Osteocyte (in vitro differentiated cells): Measurements from ENCODE around the gene TBXAS1. TPM values are rescaled to one million over a fixed set of nuclear protein-coding genes. Genes with fewer than 3 reads are reported as not detected.

Experiments
- DNase-seq: peaks from one replicate; pipeline ENCODE4 v3.0.0; 2021; ENCODE audit warnings: mixed read lengths; ENCODE audit not compliant: unreplicated experiment; ENCODE audit errors: extremely low spot score
- H3K27ac Mint-ChIP-seq: one replicate; pipeline ENCODE4 v1.8.0; 2021; ENCODE audit warnings: mild to moderate bottlenecking, mixed read lengths; ENCODE audit not compliant: unreplicated experiment
- H3K27me3 Mint-ChIP-seq: one replicate; pipeline ENCODE4 v1.8.0; 2021; ENCODE audit warnings: mixed read lengths; ENCODE audit not compliant: unreplicated experiment
- H3K36me3 Mint-ChIP-seq: one replicate; pipeline ENCODE4 v1.8.0; 2021; ENCODE audit warnings: mixed read lengths; ENCODE audit not compliant: unreplicated experiment
- H3K4me1 Mint-ChIP-seq: one replicate; pipeline ENCODE4 v1.8.0; 2021; ENCODE audit warnings: mixed read lengths; ENCODE audit not compliant: unreplicated experiment
- H3K4me3 Mint-ChIP-seq: one replicate; pipeline ENCODE4 v1.8.0; 2021; ENCODE audit warnings: mild to moderate bottlenecking, moderate library complexity, mixed read lengths; ENCODE audit not compliant: unreplicated experiment
- H3K9me3 Mint-ChIP-seq: one replicate; pipeline ENCODE4 v1.8.0; 2021; ENCODE audit warnings: mixed read lengths; ENCODE audit not compliant: unreplicated experiment
- CTCF ChIP-seq: fragments of 200-600 bp; sonication (generic); IDR thresholded peaks from 2 replicates; pipeline ENCODE4 v1.5.0; 2021; ENCODE audit warnings: antibody characterized with exemption, mild to moderate bottlenecking, moderate library complexity
- total RNA-seq: library from RNA; stranded (reverse); gene quantifications from 2 replicates; pipeline ENCODE4 v1.2.1, GENCODE V29; 2021

TBXAS1 gene
- total RNA-seq, 1 donor from 2014 or later: 3.5 TPM

DNA sequence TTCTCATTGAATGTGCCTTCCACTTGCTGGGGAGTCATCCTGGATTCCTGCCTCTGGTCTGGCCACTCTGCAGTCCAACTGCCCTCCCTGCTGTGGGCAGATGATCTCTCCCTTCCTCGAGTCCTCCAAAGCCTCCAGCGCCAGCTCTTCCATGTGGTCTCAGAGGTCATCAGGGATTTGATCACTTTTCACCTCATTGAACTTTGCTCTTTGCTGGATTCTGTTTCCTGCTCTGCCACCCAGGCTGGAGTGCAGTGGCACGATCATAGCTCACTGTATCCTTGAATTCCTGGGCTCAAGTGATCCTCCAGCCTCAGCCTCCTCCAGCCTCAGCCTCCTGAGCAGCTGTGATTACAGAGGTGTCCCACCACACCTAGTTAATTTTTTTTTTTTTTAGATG is 22.1 kb upstream of the TBXAS1 start:
- no peak for TF ChIP-seq CTCF
- no peak overlapping the region for H3K27ac Mint-ChIP-seq
- peaks cover 9% of the 10 kb centered on the region for H3K9me3 Mint-ChIP-seq
- DNase-seq: no peak
- no peaks in the 10 kb centered on the region for H3K27me3 Mint-ChIP-seq
- peaks cover 6% of the 10 kb centered on the region for H3K36me3 Mint-ChIP-seq
- H3K4me1 Mint-ChIP-seq: no peaks in the 10 kb centered on the region
- H3K4me3 Mint-ChIP-seq: no peak overlapping the region

DNA sequence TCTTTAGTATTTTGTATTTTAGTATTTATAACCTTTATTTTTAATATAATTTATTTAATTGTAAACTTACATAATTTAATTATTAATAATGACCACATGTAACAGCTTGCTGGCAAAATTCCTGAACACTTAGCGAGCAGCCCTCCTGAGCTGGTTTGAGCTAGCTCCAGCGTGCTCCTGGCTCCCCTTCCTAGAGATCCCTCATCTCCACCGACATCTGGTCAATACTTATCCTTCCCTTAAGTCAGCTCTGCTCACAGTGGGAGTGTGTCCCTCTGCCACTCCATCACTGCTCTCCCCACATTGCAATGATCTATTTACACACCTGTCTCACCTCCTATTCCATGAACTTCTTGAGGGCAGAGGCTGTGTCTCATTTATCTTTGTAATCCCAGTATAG is 20.6 kb upstream of the TBXAS1 start:
- Mint-ChIP-seq H3K27ac (no peak overlapping the region), H3K4me1 (no peaks in the 10 kb centered on the region), H3K27me3 (no peaks in the 10 kb centered on the region), H3K36me3 (no peaks in the 10 kb centered on the region), H3K4me3 (no peak overlapping the region), H3K9me3 (no peaks in the 10 kb centered on the region)
- DNase-seq: no peak
- TF ChIP-seq CTCF: no peak

GRCh38 chr7:139808846-139809442 is 20.1 kb upstream of the TBXAS1 start:
- H3K27ac Mint-ChIP-seq: no peak overlapping the region
- H3K4me1 Mint-ChIP-seq: no peaks in the 10 kb centered on the region
- no peaks in the 10 kb centered on the region for H3K36me3 Mint-ChIP-seq
- DNase-seq: no peak
- H3K4me3 Mint-ChIP-seq: no peak overlapping the region
- no peaks in the 10 kb centered on the region for H3K27me3 Mint-ChIP-seq
- no peak for TF ChIP-seq CTCF
- no peaks in the 10 kb centered on the region for H3K9me3 Mint-ChIP-seq

DNA sequence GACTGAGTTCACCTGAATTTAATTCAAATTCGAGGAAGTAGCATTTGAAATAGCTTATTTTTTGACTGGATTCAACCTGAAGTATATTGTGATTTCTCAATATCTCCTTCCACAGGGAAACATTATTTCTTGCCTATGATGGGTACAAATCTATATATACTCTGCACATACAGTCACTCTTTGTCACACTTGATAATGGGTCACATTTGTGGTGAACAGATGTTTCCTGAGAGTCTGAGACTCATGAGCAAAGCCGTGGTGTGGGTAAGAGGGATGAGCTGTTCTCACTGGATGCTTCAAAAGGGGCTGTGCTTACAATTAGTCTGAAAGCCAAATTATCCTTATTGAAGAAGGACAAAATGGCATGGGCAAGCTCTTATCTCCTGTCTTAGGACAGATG is 18.0 kb upstream of the TBXAS1 start:
- no peaks in the 10 kb centered on the region for H3K9me3 Mint-ChIP-seq
- H3K4me1 Mint-ChIP-seq: no peaks in the 10 kb centered on the region
- H3K27me3 Mint-ChIP-seq: peaks cover 3% of the 10 kb centered on the region
- no peak overlapping the region for H3K4me3 Mint-ChIP-seq
- TF ChIP-seq CTCF: no peak
- DNase-seq: no peak
- no peak overlapping the region for H3K27ac Mint-ChIP-seq
- no peaks in the 10 kb centered on the region for H3K36me3 Mint-ChIP-seq

DNA sequence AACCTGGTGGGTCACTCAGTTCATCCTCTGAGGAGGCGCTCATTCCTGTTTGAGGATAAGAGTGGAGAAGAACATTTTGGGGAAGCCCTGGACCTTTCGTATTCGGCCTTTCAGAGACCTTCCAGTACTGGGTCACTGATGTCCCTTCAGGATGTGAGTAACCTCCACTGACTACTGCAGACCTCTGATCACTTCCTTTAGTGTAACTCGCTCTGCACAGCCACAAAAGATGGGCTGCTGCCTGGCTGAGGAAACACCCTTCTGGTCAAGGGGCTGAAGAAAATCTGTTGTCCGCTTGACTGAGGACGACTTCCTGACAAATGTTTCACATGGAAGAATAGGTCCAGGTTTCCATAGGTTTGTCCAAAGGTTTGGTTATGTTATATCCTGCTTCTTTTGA is 15.9 kb upstream of the TBXAS1 start:
- Mint-ChIP-seq H3K27ac (no peak overlapping the region), H3K36me3 (no peaks in the 10 kb centered on the region), H3K9me3 (peaks cover 4% of the 10 kb centered on the region), H3K27me3 (peaks cover 3% of the 10 kb centered on the region), H3K4me3 (no peak overlapping the region), H3K4me1 (no peaks in the 10 kb centered on the region)
- no peak for TF ChIP-seq CTCF
- DNase-seq: no peak
